CD4-positive, CD25-positive, alpha-beta regulatory T cell (primary cell): ENCODE data around the gene WWOX. TPM values are rescaled to one million over a fixed set of nuclear protein-coding genes. Genes with fewer than 3 reads are reported as not detected.
A peak's percentile ranks its signal among the peaks of the same experiment; 100 is the strongest.

Experiments
- ATAC-seq, 2 donors: fragments of 150-1000 bp; cut with Tn5 transposase; one replicate each; pipeline ENCODE4 v1.10.0; 2021; ENCODE audit warnings: low read depth in 2 of 2, moderate number of reproducible peaks in 2 of 2, moderate library complexity in 1 of 2
- DNase-seq, 3 donors: peaks; one replicate each; pipeline versions ENCODE4 v3.0.0 to v3.0.0-alpha.2; 2012 to 2022; ENCODE audit warnings: mixed read lengths in 1 of 3
- H3K27ac ChIP-seq: one replicate; pipeline ENCODE4 v1.7.0; 2013; ENCODE audit warnings: mild to moderate bottlenecking, low read length; ENCODE audit not compliant: insufficient read depth, poor library complexity, severe bottlenecking
- H3K27me3 ChIP-seq: one replicate; pipeline ENCODE4 v1.7.0; 2013; ENCODE audit warnings: low read length; ENCODE audit not compliant: control insufficient read depth, insufficient read depth
- H3K36me3 ChIP-seq: one replicate; pipeline ENCODE4 v1.7.0; 2013; ENCODE audit warnings: mild to moderate bottlenecking, low read length, moderate library complexity; ENCODE audit not compliant: control insufficient read depth, insufficient read depth
- H3K4me1 ChIP-seq: 2 replicates; pipeline ENCODE4 v1.7.0; 2013; ENCODE audit warnings: mild to moderate bottlenecking, low read length; ENCODE audit not compliant: insufficient read depth, control insufficient read depth, poor library complexity, severe bottlenecking
- H3K4me3 ChIP-seq: one replicate; pipeline ENCODE4 v1.7.0; 2013; ENCODE audit warnings: low read depth, mild to moderate bottlenecking, low read length, moderate library complexity
- H3K9me3 ChIP-seq, 2 experiments: 1 replicate in 1 of 2; 2 replicates in 1 of 2; pipeline ENCODE4 v1.7.0; 2013; ENCODE audit warnings: low read length in 2 of 2, mild to moderate bottlenecking in 1 of 2, moderate library complexity in 1 of 2; ENCODE audit not compliant: control insufficient read depth in 2 of 2
- H3K27ac Mint-ChIP-seq, 3 donors: one replicate each; pipeline ENCODE4 v1.8.0; 2020 to 2022; ENCODE audit warnings: mild to moderate bottlenecking in 3 of 3, mixed read lengths in 3 of 3, moderate library complexity in 2 of 3
- H3K27me3 Mint-ChIP-seq: one replicate; pipeline ENCODE4 v1.8.0; 2022; ENCODE audit warnings: mild to moderate bottlenecking, mixed read lengths
- H3K36me3 Mint-ChIP-seq: one replicate; pipeline ENCODE4 v1.8.0; 2020; ENCODE audit warnings: mixed read lengths
- H3K4me1 Mint-ChIP-seq, 4 donors: one replicate each; pipeline ENCODE4 v1.8.0; 2020 to 2022; ENCODE audit warnings: mixed read lengths in 4 of 4, mild to moderate bottlenecking in 1 of 4
- H3K4me3 Mint-ChIP-seq, 4 donors: one replicate each; pipeline ENCODE4 v1.8.0; 2020 to 2022; ENCODE audit warnings: mild to moderate bottlenecking in 4 of 4, mixed read lengths in 4 of 4, moderate library complexity in 3 of 4
- H3K9me3 Mint-ChIP-seq, 7 donors: one replicate each; pipeline ENCODE4 v1.8.0; 2020 to 2022; ENCODE audit warnings: mixed read lengths in 7 of 7, mild to moderate bottlenecking in 3 of 7, moderate library complexity in 2 of 7
- polyA plus RNA-seq, 4 donors: library from polyadenylated mRNA; unstranded; fragments of 300-500 nt; fragmentation: Illumina TruSeq; gene quantifications; one replicate each; pipeline ENCODE4 v1.2.3, GENCODE V29; 2021
- total RNA-seq: library from RNA; stranded (reverse); gene quantifications from one replicate; pipeline ENCODE4 v1.2.3, GENCODE V29; 2022

WWOX gene
- total and polyA plus RNA-seq, 5 donors from 2014 or later = 10.3 to 18.6 (median 12.8) TPM

GRCh38 chr16:78804058-78804735 is 704.7 kb downstream of the WWOX start:
- Histone ChIP-seq H3K27me3 (no peaks in the 10 kb centered on the region), H3K36me3 (no peaks in the 10 kb centered on the region), H3K4me3 (no peak overlapping the region), H3K9me3 (no peaks in the 10 kb centered on the region), H3K4me1 (no peaks in the 10 kb centered on the region), H3K27ac (no peak overlapping the region)
- ATAC-seq (no peak), DNase-seq (no peak)
- Mint-ChIP-seq H3K36me3 (no peaks in the 10 kb centered on the region), H3K4me1 (no peaks in the 10 kb centered on the region), H3K27me3 (no peaks in the 10 kb centered on the region), H3K9me3 (peaks cover 0 to 4% (median 0%) of the 10 kb centered on the region in 7 donors), H3K27ac (no peak overlapping the region), H3K4me3 (no peak overlapping the region)

DNA sequence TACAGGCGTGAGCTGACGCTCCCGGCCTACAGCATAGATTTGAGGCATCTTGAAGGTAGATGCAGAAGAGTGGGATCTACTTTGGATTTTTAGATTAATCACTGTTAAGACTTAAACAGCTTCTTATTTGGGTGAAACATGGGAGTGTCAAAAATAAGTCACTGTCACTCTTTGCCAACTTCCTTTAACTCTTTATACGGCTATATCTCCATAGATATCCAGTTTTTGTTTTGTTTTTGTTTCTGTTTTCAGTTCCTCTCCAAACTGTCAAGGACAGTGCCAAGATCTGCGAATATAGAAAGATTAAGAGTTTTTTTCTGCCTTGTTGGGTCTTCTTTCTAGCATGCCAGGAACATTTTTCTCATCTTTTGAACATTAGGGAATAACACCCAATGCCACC is 706.1 kb downstream of the WWOX start:
- H3K36me3 Mint-ChIP-seq = no peaks in the 10 kb centered on the region
- H3K27ac Mint-ChIP-seq = no peak overlapping the region
- ATAC-seq = no peak
- Histone ChIP-seq H3K27me3 (no peaks in the 10 kb centered on the region), H3K27ac (no peak overlapping the region), H3K4me1 (no peaks in the 10 kb centered on the region), H3K9me3 (no peaks in the 10 kb centered on the region), H3K36me3 (no peaks in the 10 kb centered on the region), H3K4me3 (no peak overlapping the region)
- H3K4me3 Mint-ChIP-seq = no peak overlapping the region
- H3K27me3 Mint-ChIP-seq = no peaks in the 10 kb centered on the region
- H3K4me1 Mint-ChIP-seq = no peaks in the 10 kb centered on the region
- H3K9me3 Mint-ChIP-seq = peaks cover 0 to 4% (median 0%) of the 10 kb centered on the region in 7 donors
- no peak for DNase-seq

- H3K36me3 Mint-ChIP-seq = no peaks in the 10 kb centered on the region
- H3K4me3 ChIP-seq = no peak overlapping the region
Measured at GRCh38 chr16:78811247-78811646, 711.8 kb downstream of the WWOX start.

DNA sequence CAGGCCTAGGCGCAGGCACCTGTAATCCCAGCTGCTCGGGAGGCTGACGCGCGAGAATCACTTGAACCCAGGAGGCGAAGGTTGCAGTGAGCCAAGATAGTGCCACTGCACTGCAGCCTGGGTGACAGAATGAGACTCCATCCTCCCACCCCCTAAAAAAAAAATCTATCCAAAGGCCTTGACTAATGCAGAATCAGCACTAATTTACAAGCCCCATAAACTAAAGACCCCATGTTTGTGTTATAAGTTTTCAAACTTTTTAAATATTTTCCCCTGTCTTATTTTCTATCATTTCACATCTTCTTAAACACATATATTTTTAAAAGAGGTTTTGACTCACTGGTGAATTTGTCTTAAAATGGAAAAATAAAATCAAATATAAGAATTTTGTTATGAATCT is 713.1 kb downstream of the WWOX start:
- no peaks in the 10 kb centered on the region for H3K4me1 ChIP-seq
- H3K27ac ChIP-seq = no peak overlapping the region
- no peaks in the 10 kb centered on the region for H3K9me3 ChIP-seq
- no peaks in the 10 kb centered on the region for H3K27me3 ChIP-seq
- Mint-ChIP-seq H3K27me3 (no peaks in the 10 kb centered on the region), H3K36me3 (no peaks in the 10 kb centered on the region), H3K27ac (no peak overlapping the region), H3K4me3 (no peak overlapping the region), H3K4me1 (peaks cover 0 to 5% (median 1%) of the 10 kb centered on the region in 4 donors), H3K9me3 (no peaks in the 10 kb centered on the region)
- no peak for DNase-seq
- H3K36me3 ChIP-seq = no peaks in the 10 kb centered on the region
- ATAC-seq = no peak
- H3K4me3 ChIP-seq = no peak overlapping the region

More at GRCh38 chr16:78811247-78811646, 711.8 kb downstream of the WWOX start:
- no peaks in the 10 kb centered on the region for H3K36me3 ChIP-seq
- no peak overlapping the region for H3K4me3 Mint-ChIP-seq
- ATAC-seq (no peak), DNase-seq (no peak)
- H3K4me1 ChIP-seq = no peaks in the 10 kb centered on the region
- peaks cover 0 to 5% (median 1%) of the 10 kb centered on the region in 4 donors for H3K4me1 Mint-ChIP-seq
- no peak overlapping the region for H3K27ac ChIP-seq
- H3K9me3 Mint-ChIP-seq = no peaks in the 10 kb centered on the region
- H3K27me3 Mint-ChIP-seq = no peaks in the 10 kb centered on the region
- H3K27ac Mint-ChIP-seq = no peak overlapping the region
- no peaks in the 10 kb centered on the region for H3K27me3 ChIP-seq
- no peaks in the 10 kb centered on the region for H3K9me3 ChIP-seq

DNA sequence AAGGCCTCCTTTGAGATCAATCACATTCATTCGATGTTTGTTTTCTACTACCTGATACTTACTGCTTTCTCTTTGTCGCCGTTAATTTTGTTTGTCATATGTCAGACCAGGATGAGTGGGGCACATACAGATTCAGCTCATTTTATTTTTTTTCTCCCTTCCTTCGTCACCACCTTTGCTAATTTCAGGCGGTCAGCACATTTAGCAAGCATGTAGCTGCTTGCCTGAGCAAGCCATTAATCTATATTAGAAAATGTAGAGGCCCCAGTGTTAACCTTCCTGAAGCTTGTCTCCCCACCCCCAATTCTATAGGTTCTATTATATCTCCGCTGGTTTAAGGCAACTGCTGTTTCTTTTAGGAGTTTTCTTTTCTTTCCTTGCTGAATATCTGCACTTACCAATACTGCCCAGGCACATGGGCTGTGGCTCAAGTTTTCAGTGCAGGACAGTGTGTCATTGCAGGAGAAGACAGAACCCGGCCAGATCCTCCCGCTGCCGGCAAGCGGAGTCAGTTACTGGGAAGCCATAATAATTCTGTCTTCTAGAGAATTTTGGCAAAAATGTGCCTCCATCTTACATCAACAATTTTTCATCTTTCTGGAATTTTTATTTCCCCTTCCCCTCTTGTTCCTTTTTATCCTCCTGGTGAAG is 714.3 kb downstream of the WWOX start:
- H3K36me3 ChIP-seq = no peaks in the 10 kb centered on the region
- ATAC-seq (no peak), DNase-seq (no peak)
- H3K27me3 Mint-ChIP-seq = no peaks in the 10 kb centered on the region
- H3K27me3 ChIP-seq = no peaks in the 10 kb centered on the region
- no peaks in the 10 kb centered on the region for H3K36me3 Mint-ChIP-seq
- H3K4me3 Mint-ChIP-seq = no peak overlapping the region
- peaks cover 0 to 5% (median 1%) of the 10 kb centered on the region in 4 donors for H3K4me1 Mint-ChIP-seq
- H3K9me3 Mint-ChIP-seq = peaks cover 0 to 2% (median 0%) of the 10 kb centered on the region in 7 donors
- H3K4me1 ChIP-seq = no peaks in the 10 kb centered on the region
- H3K9me3 ChIP-seq = no peaks in the 10 kb centered on the region
- H3K27ac ChIP-seq = no peak overlapping the region
- peak overlapping the region in 1 of 3 donors; percentile 16 for H3K27ac Mint-ChIP-seq
- H3K4me3 ChIP-seq = no peak overlapping the region

DNA sequence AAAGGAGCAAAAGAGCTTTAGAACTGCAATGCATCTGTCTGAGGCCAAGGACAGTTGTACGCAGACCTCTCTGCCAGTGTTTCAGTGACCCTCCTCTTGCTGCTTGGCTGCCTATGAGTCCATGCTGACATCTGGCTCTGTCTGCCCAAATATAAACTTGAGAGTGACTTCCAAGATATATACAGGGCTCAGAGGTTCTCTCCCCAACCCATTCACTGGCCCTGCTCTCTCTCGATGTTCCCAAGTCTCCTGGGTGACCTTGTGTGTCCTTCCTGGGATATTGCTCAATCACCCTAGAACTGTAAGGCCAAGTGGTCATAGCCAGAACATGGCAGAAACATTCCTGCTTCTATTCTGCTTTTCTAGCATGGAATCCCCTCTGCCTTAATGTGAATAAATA is 716.3 kb downstream of the WWOX start:
- H3K36me3 ChIP-seq = no peaks in the 10 kb centered on the region
- peaks cover 0 to 5% (median 1%) of the 10 kb centered on the region in 4 donors for H3K4me1 Mint-ChIP-seq
- no peak overlapping the region for H3K4me3 ChIP-seq
- no peaks in the 10 kb centered on the region for H3K9me3 ChIP-seq
- peaks cover 0 to 3% (median 0%) of the 10 kb centered on the region in 7 donors for H3K9me3 Mint-ChIP-seq
- no peak overlapping the region for H3K4me3 Mint-ChIP-seq
- no peak overlapping the region for H3K27ac Mint-ChIP-seq
- no peaks in the 10 kb centered on the region for H3K27me3 ChIP-seq
- DNase-seq (no peak), ATAC-seq (no peak)
- H3K36me3 Mint-ChIP-seq = no peaks in the 10 kb centered on the region
- H3K27ac ChIP-seq = no peak overlapping the region
- H3K27me3 Mint-ChIP-seq = no peaks in the 10 kb centered on the region
- H3K4me1 ChIP-seq = no peaks in the 10 kb centered on the region

DNA sequence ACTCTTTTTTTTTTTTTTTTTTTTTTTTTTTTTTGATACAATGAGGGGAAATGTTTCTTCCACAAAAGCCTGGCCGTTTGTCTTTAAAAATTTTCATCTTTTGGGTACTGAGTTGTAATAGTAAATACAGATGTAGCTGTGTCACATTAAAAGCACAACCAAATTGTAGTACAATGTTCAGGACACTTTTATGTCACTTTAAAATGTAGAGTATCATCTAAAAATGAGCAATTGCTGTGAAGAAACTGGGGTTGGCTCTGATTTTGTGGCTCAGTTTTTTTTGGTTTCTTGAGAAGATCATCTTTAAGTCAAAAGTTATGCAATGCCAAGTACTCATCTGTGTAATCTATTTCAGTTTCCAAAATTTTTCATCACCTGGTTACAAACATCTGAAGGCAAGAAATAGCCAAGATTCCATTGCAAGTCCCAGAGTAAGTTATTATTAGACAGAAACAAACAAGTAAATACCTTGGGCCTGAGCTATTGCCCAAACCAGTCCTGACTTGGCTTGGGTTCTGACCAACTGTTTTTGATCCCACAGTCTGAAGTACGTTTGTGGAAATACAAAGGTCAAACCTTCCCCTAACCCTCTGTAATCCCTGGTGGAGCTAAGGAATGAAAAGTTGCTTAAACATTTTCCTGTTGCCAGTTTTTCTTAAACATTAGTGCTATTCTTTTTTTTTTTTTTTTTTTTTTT is 717.2 kb downstream of the WWOX start:
- H3K4me3 ChIP-seq = no peak overlapping the region
- H3K9me3 ChIP-seq = no peaks in the 10 kb centered on the region
- Mint-ChIP-seq H3K27me3 (no peaks in the 10 kb centered on the region), H3K9me3 (peaks cover 0 to 3% (median 0%) of the 10 kb centered on the region in 7 donors), H3K27ac (no peak overlapping the region), H3K36me3 (no peaks in the 10 kb centered on the region), H3K4me3 (no peak overlapping the region), H3K4me1 (peaks cover 0 to 5% (median 1%) of the 10 kb centered on the region in 4 donors)
- DNase-seq (no peak), ATAC-seq (no peak)
- H3K27ac ChIP-seq = no peak overlapping the region
- H3K27me3 ChIP-seq = no peaks in the 10 kb centered on the region
- H3K4me1 ChIP-seq = no peaks in the 10 kb centered on the region
- H3K36me3 ChIP-seq = no peaks in the 10 kb centered on the region
